Measurements from ENCODE around the gene OTOP1.

OTOP1 gene

DNA sequence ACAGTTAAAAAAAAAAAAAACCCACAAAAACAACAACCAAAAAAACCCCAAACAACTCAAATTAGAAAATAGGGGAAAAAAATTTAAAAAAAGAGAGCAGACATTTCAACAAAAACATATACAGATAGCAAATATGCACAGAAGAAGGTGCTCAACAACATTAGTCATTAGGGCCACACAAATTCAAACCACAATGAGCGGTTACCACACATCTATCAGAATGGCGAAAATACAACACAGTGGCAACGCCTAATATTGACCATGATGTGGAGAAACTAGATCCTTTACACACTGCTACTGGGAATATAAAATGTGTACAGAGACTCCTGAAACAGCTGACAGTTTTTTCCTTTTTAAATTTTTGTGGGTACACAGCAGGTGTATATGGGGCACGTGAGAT, 43.8 kb upstream of the OTOP1 start:
- Histone ChIP-seq H3K4me3 (replicated peaks; ENCODE audit: insufficient read depth, low read length) (no peak overlapping the region), H3K27me3 (ENCODE audit: insufficient read depth, poor library complexity, severe bottlenecking) (no peaks in the 10 kb centered on the region), H3K27ac (replicated peaks) (no peak overlapping the region)
- TF ChIP-seq GABPA (IDR thresholded peaks at IDR 0.05; ENCODE audit: low read depth) (no peak), POLR2AphosphoS5 (IDR thresholded peaks at IDR 0.05; ENCODE audit: low read depth) (no peak), SPI1 (IDR thresholded peaks at IDR 0.05; ENCODE audit: borderline replicate concordance, low read depth) (no peak)
- TF ChIP-seq, protein P1, sequence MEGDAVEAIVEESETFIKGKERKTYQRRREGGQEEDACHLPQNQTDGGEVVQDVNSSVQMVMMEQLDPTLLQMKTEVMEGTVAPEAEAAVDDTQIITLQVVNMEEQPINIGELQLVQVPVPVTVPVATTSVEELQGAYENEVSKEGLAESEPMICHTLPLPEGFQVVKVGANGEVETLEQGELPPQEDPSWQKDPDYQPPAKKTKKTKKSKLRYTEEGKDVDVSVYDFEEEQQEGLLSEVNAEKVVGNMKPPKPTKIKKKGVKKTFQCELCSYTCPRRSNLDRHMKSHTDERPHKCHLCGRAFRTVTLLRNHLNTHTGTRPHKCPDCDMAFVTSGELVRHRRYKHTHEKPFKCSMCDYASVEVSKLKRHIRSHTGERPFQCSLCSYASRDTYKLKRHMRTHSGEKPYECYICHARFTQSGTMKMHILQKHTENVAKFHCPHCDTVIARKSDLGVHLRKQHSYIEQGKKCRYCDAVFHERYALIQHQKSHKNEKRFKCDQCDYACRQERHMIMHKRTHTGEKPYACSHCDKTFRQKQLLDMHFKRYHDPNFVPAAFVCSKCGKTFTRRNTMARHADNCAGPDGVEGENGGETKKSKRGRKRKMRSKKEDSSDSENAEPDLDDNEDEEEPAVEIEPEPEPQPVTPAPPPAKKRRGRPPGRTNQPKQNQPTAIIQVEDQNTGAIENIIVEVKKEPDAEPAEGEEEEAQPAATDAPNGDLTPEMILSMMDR (IDR thresholded peaks at IDR 0.05; ENCODE audit: insufficient read depth, low read length), result no peak
- TF ChIP-seq, protein P2, sequence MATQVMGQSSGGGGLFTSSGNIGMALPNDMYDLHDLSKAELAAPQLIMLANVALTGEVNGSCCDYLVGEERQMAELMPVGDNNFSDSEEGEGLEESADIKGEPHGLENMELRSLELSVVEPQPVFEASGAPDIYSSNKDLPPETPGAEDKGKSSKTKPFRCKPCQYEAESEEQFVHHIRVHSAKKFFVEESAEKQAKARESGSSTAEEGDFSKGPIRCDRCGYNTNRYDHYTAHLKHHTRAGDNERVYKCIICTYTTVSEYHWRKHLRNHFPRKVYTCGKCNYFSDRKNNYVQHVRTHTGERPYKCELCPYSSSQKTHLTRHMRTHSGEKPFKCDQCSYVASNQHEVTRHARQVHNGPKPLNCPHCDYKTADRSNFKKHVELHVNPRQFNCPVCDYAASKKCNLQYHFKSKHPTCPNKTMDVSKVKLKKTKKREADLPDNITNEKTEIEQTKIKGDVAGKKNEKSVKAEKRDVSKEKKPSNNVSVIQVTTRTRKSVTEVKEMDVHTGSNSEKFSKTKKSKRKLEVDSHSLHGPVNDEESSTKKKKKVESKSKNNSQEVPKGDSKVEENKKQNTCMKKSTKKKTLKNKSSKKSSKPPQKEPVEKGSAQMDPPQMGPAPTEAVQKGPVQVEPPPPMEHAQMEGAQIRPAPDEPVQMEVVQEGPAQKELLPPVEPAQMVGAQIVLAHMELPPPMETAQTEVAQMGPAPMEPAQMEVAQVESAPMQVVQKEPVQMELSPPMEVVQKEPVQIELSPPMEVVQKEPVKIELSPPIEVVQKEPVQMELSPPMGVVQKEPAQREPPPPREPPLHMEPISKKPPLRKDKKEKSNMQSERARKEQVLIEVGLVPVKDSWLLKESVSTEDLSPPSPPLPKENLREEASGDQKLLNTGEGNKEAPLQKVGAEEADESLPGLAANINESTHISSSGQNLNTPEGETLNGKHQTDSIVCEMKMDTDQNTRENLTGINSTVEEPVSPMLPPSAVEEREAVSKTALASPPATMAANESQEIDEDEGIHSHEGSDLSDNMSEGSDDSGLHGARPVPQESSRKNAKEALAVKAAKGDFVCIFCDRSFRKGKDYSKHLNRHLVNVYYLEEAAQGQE (IDR thresholded peaks at IDR 0.05; ENCODE audit: insufficient replicate concordance, low read depth), result no peak
- peak in 1 of 2 experiments; percentile 31 for DNase-seq (ENCODE audit: low read depth in 1 of 2, low spot score in 1 of 2)

DNA sequence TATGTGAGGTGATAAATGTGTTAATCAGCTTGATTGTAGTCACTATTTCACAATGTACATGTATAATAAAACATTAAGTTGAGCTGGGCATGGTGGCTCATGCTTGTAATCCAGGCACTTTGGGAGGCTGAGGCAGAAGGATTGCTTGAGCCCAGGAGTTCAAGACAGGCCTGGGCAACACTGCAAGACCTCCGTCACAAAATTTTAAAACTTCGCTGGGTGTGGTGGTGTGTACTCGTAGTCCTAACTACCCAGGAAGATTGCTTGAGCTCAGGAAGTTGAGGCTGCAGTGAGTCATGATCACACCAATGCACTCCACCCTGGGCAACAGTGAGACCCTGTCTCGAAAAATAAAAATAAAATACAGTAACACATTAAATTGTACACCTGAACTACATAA, 43.1 kb upstream of the OTOP1 start:
- Histone ChIP-seq H3K4me3 (replicated peaks; ENCODE audit: insufficient read depth, low read length) (no peak overlapping the region), H3K27me3 (ENCODE audit: insufficient read depth, poor library complexity, severe bottlenecking) (no peaks in the 10 kb centered on the region), H3K27ac (replicated peaks) (no peak overlapping the region)
- DNase-seq (ENCODE audit: low read depth in 1 of 2, low spot score in 1 of 2), result no peak
- TF ChIP-seq GABPA (IDR thresholded peaks at IDR 0.05; ENCODE audit: low read depth) (no peak), SPI1 (IDR thresholded peaks at IDR 0.05; ENCODE audit: borderline replicate concordance, low read depth) (no peak), POLR2AphosphoS5 (IDR thresholded peaks at IDR 0.05; ENCODE audit: low read depth) (no peak)
- TF ChIP-seq, protein P2 (IDR thresholded peaks at IDR 0.05; ENCODE audit: insufficient replicate concordance, low read depth), result no peak
- TF ChIP-seq, protein P1 (IDR thresholded peaks at IDR 0.05; ENCODE audit: insufficient read depth, low read length), result no peak

DNA sequence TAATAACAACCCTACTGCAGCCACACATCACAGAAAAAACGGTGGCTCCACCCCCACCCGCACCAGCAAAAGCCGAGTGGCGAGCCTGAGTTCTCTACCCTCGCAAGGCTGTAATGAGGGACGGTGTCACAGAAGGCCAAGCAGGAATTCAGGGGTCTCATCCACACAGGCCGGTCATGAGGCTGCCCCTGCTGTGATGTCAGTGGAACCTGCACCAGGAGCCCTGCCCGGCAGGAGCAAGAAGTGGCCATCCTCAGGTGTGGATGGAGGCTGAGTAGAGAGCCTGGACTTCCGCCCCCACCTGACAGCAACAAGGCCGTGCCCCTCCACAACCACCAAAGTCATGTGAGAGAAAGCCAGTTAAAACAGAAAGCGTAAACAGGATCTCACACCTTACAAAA, 42.6 kb upstream of the OTOP1 start:
- Histone ChIP-seq H3K27me3 (ENCODE audit: insufficient read depth, poor library complexity, severe bottlenecking) (no peaks in the 10 kb centered on the region), H3K27ac (replicated peaks) (no peak overlapping the region), H3K4me3 (replicated peaks; ENCODE audit: insufficient read depth, low read length) (no peak overlapping the region)
- no peak for DNase-seq (ENCODE audit: low read depth in 1 of 2, low spot score in 1 of 2)
- no peak for TF ChIP-seq POLR2AphosphoS5 (IDR thresholded peaks at IDR 0.05; ENCODE audit: low read depth)
- no peak for TF ChIP-seq SPI1 (IDR thresholded peaks at IDR 0.05; ENCODE audit: borderline replicate concordance, low read depth)
- TF ChIP-seq, protein P1 (IDR thresholded peaks at IDR 0.05; ENCODE audit: insufficient read depth, low read length), result no peak
- TF ChIP-seq, protein P2 (IDR thresholded peaks at IDR 0.05; ENCODE audit: insufficient replicate concordance, low read depth), result no peak
- no peak for TF ChIP-seq GABPA (IDR thresholded peaks at IDR 0.05; ENCODE audit: low read depth)
